ENCODE data around the gene PXDN.

GRCh38 chr2:1606046-1606400 is 138.3 kb downstream of the PXDN start:
- TF ChIP-seq CTCF (IDR thresholded peaks at IDR 0.05) (no peak), SP1 (CRISPR knock-in tag; conservative IDR thresholded peaks at IDR 0.05) (no peak), CREM (CRISPR knock-in tag; IDR thresholded peaks at IDR 0.05) (no peak), ETV6 (CRISPR knock-in tag; IDR thresholded peaks at IDR 0.05) (no peak), FOXP1 (CRISPR knock-in tag; IDR thresholded peaks at IDR 0.05; ENCODE audit: borderline replicate concordance) (no peak), ZNF263 (CRISPR knock-in tag; IDR thresholded peaks at IDR 0.05; ENCODE audit: low read depth) (no peak), FOXP4 (CRISPR knock-in tag; IDR thresholded peaks at IDR 0.05) (no peak), TEAD1 (CRISPR knock-in tag; IDR thresholded peaks at IDR 0.05) (no peak), ATF3 (CRISPR knock-in tag; conservative IDR thresholded peaks at IDR 0.05) (no peak)
